Thyroid gland (tissue), 4 donors: ENCODE measurements around the gene GPR153. TPM values are rescaled to one million over a fixed set of nuclear protein-coding genes. Genes with fewer than 3 reads are reported as not detected.

ENCODE experiments used
- DNase-seq, 2 donors: peaks; one replicate each; pipeline ENCODE4 v3.0.0-alpha.2; 2019
- H3K27ac ChIP-seq, 3 donors: fragments of 200-600 bp; sonication (generic); 1 replicate in 2 of 3; 2 replicates in 1 of 3; pipeline ENCODE4 v1.5.1; 2016 to 2019; ENCODE audit warnings: mild to moderate bottlenecking in 1 of 3, moderate library complexity in 1 of 3
- H3K27me3 ChIP-seq: fragments of 200-600 bp; sonication (generic); one replicate; pipeline ENCODE4 v1.5.1; 2019
- H3K36me3 ChIP-seq, 2 donors: fragments of 200-600 bp; sonication (generic); one replicate each; pipeline ENCODE4 v1.5.1; 2016 to 2019
- H3K4me1 ChIP-seq, 2 donors: fragments of 200-600 bp; sonication (generic); one replicate each; pipeline ENCODE4 v1.5.1; 2017 to 2019
- H3K4me3 ChIP-seq, 3 donors: fragments of 200-600 bp; sonication (generic); replicated peaks in 1 of 3; 1 replicate in 2 of 3; 2 replicates in 1 of 3; pipeline ENCODE4 v1.5.1; 2016; ENCODE audit warnings: mild to moderate bottlenecking in 1 of 3
- H3K9me3 ChIP-seq: fragments of 200-600 bp; sonication (generic); one replicate; pipeline ENCODE4 v1.5.1; 2017
- POLR2A ChIP-seq, 2 donors: fragments of 450-650 bp; IDR thresholded peaks; one replicate each; pipeline ENCODE4 v1.6.1; 2017; ENCODE audit warnings: antibody characterized with exemption in 2 of 2, mild to moderate bottlenecking in 2 of 2, moderate library complexity in 1 of 2
- WGBS, 2 donors: methylation state at CpG; one replicate each; pipeline ENCODE4 v1.1.5; 2017; 5-methylcytosine and 5-hydroxymethylcytosine counted together
- intact Hi-C: fragments of 100-400 bp; cut with DNase I; formaldehyde crosslinking; loops from one replicate; pipeline ENCODE4 v1.15.1; 2023
- total RNA-seq, 4 donors: library from RNA; depleted of rRNA; stranded (reverse); fragments of >200 nt; gene quantifications; one replicate each; pipeline ENCODE4 v1.2.3, GENCODE V29; 2016
- TF ChIP-seq, protein P1 (sequence below), 6 experiments: fragments of 200-600 bp in 3 of 6; fragments of 450-650 bp in 3 of 6; sonication (generic) in 3 of 6; IDR thresholded peaks; one replicate each; pipeline ENCODE4 v1.5.1; 2016 to 2019; ENCODE audit warnings: antibody characterized with exemption in 6 of 6, mild to moderate bottlenecking in 2 of 6, inconsistent platforms in 1 of 6, moderate library complexity in 1 of 6

Gene GPR153
- total RNA-seq, 4 donors from 2014 or later: 0.78 to 3.2 (median 1.5) TPM

GRCh38 chr1:6299557-6300165 is 38.8 kb upstream of the GPR153 start:
- intact Hi-C loops: no loop called here
- no peaks in the 10 kb centered on the region for H3K9me3 ChIP-seq
- H3K4me3 ChIP-seq: no peak overlapping the region
- TF ChIP-seq, protein P1, sequence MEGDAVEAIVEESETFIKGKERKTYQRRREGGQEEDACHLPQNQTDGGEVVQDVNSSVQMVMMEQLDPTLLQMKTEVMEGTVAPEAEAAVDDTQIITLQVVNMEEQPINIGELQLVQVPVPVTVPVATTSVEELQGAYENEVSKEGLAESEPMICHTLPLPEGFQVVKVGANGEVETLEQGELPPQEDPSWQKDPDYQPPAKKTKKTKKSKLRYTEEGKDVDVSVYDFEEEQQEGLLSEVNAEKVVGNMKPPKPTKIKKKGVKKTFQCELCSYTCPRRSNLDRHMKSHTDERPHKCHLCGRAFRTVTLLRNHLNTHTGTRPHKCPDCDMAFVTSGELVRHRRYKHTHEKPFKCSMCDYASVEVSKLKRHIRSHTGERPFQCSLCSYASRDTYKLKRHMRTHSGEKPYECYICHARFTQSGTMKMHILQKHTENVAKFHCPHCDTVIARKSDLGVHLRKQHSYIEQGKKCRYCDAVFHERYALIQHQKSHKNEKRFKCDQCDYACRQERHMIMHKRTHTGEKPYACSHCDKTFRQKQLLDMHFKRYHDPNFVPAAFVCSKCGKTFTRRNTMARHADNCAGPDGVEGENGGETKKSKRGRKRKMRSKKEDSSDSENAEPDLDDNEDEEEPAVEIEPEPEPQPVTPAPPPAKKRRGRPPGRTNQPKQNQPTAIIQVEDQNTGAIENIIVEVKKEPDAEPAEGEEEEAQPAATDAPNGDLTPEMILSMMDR (IDR thresholded peaks at IDR 0.05): no peak
- TF ChIP-seq POLR2A (IDR thresholded peaks at IDR 0.05): no peak
- no peak for DNase-seq
- no peaks in the 10 kb centered on the region for H3K4me1 ChIP-seq
- 96% methylated on average over 15 of the region's 15 CpGs for WGBS, 2 donors
- H3K27me3 ChIP-seq: no peaks in the 10 kb centered on the region
- H3K27ac ChIP-seq: no peak overlapping the region
- H3K36me3 ChIP-seq: no peaks in the 10 kb centered on the region

- H3K9me3 ChIP-seq: no peaks in the 10 kb centered on the region
- DNase-seq: no peak
- intact Hi-C loops: no loop called here
- 98 to 100% methylated on average over 6 to 8 of the region's 8 CpGs for WGBS, 2 donors
- no peaks in the 10 kb centered on the region for H3K4me1 ChIP-seq
- H3K36me3 ChIP-seq: no peaks in the 10 kb centered on the region
- TF ChIP-seq, protein P1 (IDR thresholded peaks at IDR 0.05): no peak
- no peak for TF ChIP-seq POLR2A (IDR thresholded peaks at IDR 0.05)
- no peaks in the 10 kb centered on the region for H3K27me3 ChIP-seq
- H3K4me3 ChIP-seq: no peak overlapping the region
- H3K27ac ChIP-seq: no peak overlapping the region
These were observed 38.1 kb upstream of the GPR153 start for GRCh38 chr1:6298940-6299465.

DNA sequence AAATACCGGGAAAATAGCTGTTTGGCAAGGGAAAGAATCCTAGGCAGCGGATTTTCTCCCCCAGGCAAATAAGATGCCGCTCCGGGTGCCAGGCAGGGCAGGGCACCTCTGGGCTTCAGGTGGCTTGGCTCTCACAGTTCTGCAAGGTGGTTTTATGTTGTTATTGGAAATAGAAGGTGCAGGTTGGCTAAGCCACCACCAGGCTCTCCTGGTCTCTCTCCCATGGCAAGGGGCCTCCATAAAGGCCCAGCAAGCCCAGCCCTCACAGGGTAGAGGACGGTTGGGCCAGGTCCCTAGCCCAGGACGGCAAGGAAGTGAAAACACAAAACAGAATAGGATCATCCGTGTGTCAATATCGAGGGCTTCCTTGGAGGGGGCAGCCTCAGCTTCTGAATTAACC is 37.6 kb upstream of the GPR153 start:
- intact Hi-C loops: no loop called here
- Histone ChIP-seq H3K4me1 (no peaks in the 10 kb centered on the region), H3K9me3 (no peaks in the 10 kb centered on the region), H3K4me3 (no peak overlapping the region), H3K36me3 (no peaks in the 10 kb centered on the region), H3K27ac (no peak overlapping the region), H3K27me3 (no peaks in the 10 kb centered on the region)
- TF ChIP-seq POLR2A (IDR thresholded peaks at IDR 0.05): no peak
- TF ChIP-seq, protein P1 (IDR thresholded peaks at IDR 0.05): no peak
- WGBS, 2 donors: 91 to 96% methylated on average over 8 of the region's 8 CpGs
- no peak for DNase-seq

- intact Hi-C loops: no loop called here
- DNase-seq: no peak
- 90 to 95% methylated on average over 6 of the region's 6 CpGs for WGBS, 2 donors
These were observed 35.0 kb upstream of the GPR153 start for GRCh38 chr1:6295910-6296309.

More at GRCh38 chr1:6295910-6296309, 35.0 kb upstream of the GPR153 start:
- Histone ChIP-seq H3K4me1 (no peaks in the 10 kb centered on the region), H3K27ac (no peak overlapping the region), H3K36me3 (no peaks in the 10 kb centered on the region), H3K9me3 (no peaks in the 10 kb centered on the region), H3K27me3 (no peaks in the 10 kb centered on the region), H3K4me3 (no peak overlapping the region)
- TF ChIP-seq, protein P1 (IDR thresholded peaks at IDR 0.05): no peak
- TF ChIP-seq POLR2A (IDR thresholded peaks at IDR 0.05): no peak
